Astrocyte (in vitro differentiated cells and primary cell): ENCODE measurements around the gene THPO.
"Not testable (repeated sequence)": the region's sequence is repeated elsewhere in the genome, so short reads cannot be mapped to it uniquely, and the experiment has no call there.

ENCODE experiments used
- CTCF ChIP-seq: IDR thresholded peaks from 2 replicates; pipeline ENCODE4 v1.5.1; 2011; ENCODE audit warnings: low read depth, mild to moderate bottlenecking, inconsistent platforms, low read length, moderate library complexity; ENCODE audit not compliant: insufficient read depth
- EZH2 ChIP-seq: IDR thresholded peaks from 2 replicates; pipeline ENCODE4 v1.6.1; 2012; ENCODE audit warnings: mild to moderate bottlenecking, low read length, inconsistent platforms; ENCODE audit not compliant: insufficient read depth

DNA sequence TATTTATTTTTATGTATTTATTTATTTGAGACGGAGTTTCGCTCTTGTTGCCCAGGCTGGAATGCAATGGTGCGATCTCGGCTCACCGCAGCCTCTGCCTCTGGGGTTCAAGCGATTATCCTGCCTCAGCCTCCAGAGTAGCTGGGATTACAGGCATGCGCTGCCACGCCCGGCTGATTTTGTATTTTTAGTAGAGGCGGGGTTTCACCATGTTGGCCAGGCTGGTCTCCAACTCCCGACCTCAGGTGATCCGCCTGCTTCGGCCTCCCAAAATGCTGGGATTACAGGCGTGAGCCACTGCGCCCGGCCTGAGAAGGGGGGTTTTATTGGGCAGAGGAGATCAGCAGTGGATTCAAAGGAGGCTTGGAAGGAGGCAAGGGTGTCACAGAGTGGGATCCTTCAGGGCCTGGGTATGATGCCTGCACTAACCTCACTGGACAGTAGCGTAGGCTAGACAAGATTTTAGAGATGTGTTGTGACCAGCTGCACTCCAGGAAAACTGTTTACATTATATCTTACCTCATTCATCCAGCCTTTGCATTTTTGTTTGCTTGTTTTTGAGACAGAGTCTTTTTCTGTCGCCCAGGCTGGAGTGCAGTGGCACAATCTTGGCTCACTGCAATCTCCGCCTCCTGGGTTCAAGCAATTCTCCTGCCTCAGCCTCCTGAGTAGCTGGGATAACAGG is 38.4 kb downstream of the THPO start:
- not testable (repeated sequence) for TF ChIP-seq CTCF, EZH2
